Measurements from ENCODE around the gene RAB17. TPM values are rescaled to one million over a fixed set of nuclear protein-coding genes. Genes with fewer than 3 reads are reported as not detected.

The RAB17 gene
- total and polyA plus RNA-seq, 10 donors: 0.24 to 2.2 (median 0.67) TPM; not detected in 3

- peaks cover 0 to 3% (median 0%) of the 10 kb centered on the region in 7 donors for H3K27me3 ChIP-seq (replicated peaks in 1 of 7)
- H3K9me3 ChIP-seq: peaks cover 0 to 11% (median 0%) of the 10 kb centered on the region in 8 donors
- DNase-seq: no peak
- H3K36me3 ChIP-seq: no peaks in the 10 kb centered on the region
- TF ChIP-seq POLR2A (IDR thresholded peaks at IDR 0.05) (no peak), CTCF (IDR thresholded peaks at IDR 0.05 in 8 of 11, conservative IDR thresholded peaks at IDR 0.05 in 3 of 11) (no peak), POLR2AphosphoS5 (IDR thresholded peaks at IDR 0.05) (no peak)
- no peak overlapping the region for H3K27ac ChIP-seq
- WGBS, 5 donors: 90 to 95% (median 93%) methylated on average over 8 of the region's 8 CpGs
- intact Hi-C loops (cut with DNase I; ENCODE audit: low total_unique reads): no loop called here
- H3K4me1 ChIP-seq: peaks cover 0 to 8% (median 0%) of the 10 kb centered on the region in 6 donors
- H3K4me3 ChIP-seq: no peak overlapping the region
These were observed 47.6 kb upstream of the RAB17 start for GRCh38 chr2:237638176-237638575.

- peaks cover 0 to 9% (median 0%) of the 10 kb centered on the region in 7 donors for H3K27me3 ChIP-seq (replicated peaks in 1 of 7)
- H3K36me3 ChIP-seq: no peaks in the 10 kb centered on the region
- no peak overlapping the region for H3K4me3 ChIP-seq
- H3K4me1 ChIP-seq: peaks cover 0 to 8% (median 0%) of the 10 kb centered on the region in 6 donors
- no peak overlapping the region for H3K27ac ChIP-seq
- 73 to 91% (median 76%) methylated on average over 3 of the region's 3 CpGs for WGBS, 5 donors
- intact Hi-C loops (cut with DNase I; ENCODE audit: low total_unique reads): no loop called here
- no peak for TF ChIP-seq POLR2A (IDR thresholded peaks at IDR 0.05)
- TF ChIP-seq CTCF (IDR thresholded peaks at IDR 0.05 in 8 of 11, conservative IDR thresholded peaks at IDR 0.05 in 3 of 11): no peak
- TF ChIP-seq POLR2AphosphoS5 (IDR thresholded peaks at IDR 0.05): no peak
- peaks cover 0 to 11% (median 0%) of the 10 kb centered on the region in 8 donors for H3K9me3 ChIP-seq
- DNase-seq: no peak
These were observed 47.0 kb upstream of the RAB17 start for GRCh38 chr2:237637429-237638135.

GRCh38 chr2:237636578-237636977 lies 46.0 kb upstream of the RAB17 start:
- no peak for DNase-seq
- H3K36me3 ChIP-seq: peaks cover 0 to 6% (median 0%) of the 10 kb centered on the region in 6 donors
- peaks cover 0 to 19% (median 0%) of the 10 kb centered on the region in 7 donors for H3K27me3 ChIP-seq (replicated peaks in 1 of 7)
- no peak overlapping the region for H3K4me3 ChIP-seq
- TF ChIP-seq POLR2A (IDR thresholded peaks at IDR 0.05) (no peak), POLR2AphosphoS5 (IDR thresholded peaks at IDR 0.05) (no peak), CTCF (IDR thresholded peaks at IDR 0.05 in 8 of 11, conservative IDR thresholded peaks at IDR 0.05 in 3 of 11) (no peak)
- H3K9me3 ChIP-seq: peaks cover 0 to 11% (median 0%) of the 10 kb centered on the region in 8 donors
- intact Hi-C loops (cut with DNase I; ENCODE audit: low total_unique reads): no loop called here
- 24 to 71% (median 43%) methylated on average over 1 of the region's 1 CpG for WGBS, 5 donors
- no peak overlapping the region for H3K27ac ChIP-seq
- peaks cover 0 to 8% (median 0%) of the 10 kb centered on the region in 6 donors for H3K4me1 ChIP-seq

GRCh38 chr2:237633061-237633561 lies 42.6 kb upstream of the RAB17 start:
- intact Hi-C loops (cut with DNase I; ENCODE audit: low total_unique reads): no loop called here
- no peak for DNase-seq
- TF ChIP-seq POLR2AphosphoS5 (IDR thresholded peaks at IDR 0.05) (peak in 1 of 3 donors; percentile 11), CTCF (IDR thresholded peaks at IDR 0.05 in 8 of 11, conservative IDR thresholded peaks at IDR 0.05 in 3 of 11) (no peak)
- Histone ChIP-seq H3K9me3 (peaks cover 0 to 11% (median 0%) of the 10 kb centered on the region in 8 donors), H3K4me1 (peaks cover 5 to 25% (median 15%) of the 10 kb centered on the region in 6 donors), H3K27me3 (replicated peaks in 1 of 7) (peaks cover 0 to 54% (median 9%) of the 10 kb centered on the region in 7 donors), H3K36me3 (peaks cover 0 to 7% (median 0%) of the 10 kb centered on the region in 6 donors), H3K4me3 (no peak overlapping the region), H3K27ac (peak overlapping the region in 2 of 8 donors; percentile 26 to 59)
- WGBS, 5 donors: 68 to 100% (median 75%) methylated on average over 4 to 10 of the region's 10 CpGs

All from spleen (tissue), 11 donors.